GM20431 (cell line): Measurements from ENCODE around the gene PSAPL1.

Experiments used
- in situ Hi-C: fragments of 300-500 bp; cut with MseI, MboI; formaldehyde crosslinking; loops from one replicate; pipeline ENCODE4 v1.15.0; 2020; ENCODE audit warnings: low sequenced_read_pairs; ENCODE audit not compliant: unreplicated experiment

PSAPL1 gene

GRCh38 chr4:7400671-7401298 is 33.9 kb downstream of the PSAPL1 start:
- in situ Hi-C loops: no loop called here

- in situ Hi-C loops: no loop called here
Observed at GRCh38 chr4:7399440-7400234, 35.1 kb downstream of the PSAPL1 start.

- in situ Hi-C loops: no loop called here
Observed at GRCh38 chr4:7398788-7399439, 35.8 kb downstream of the PSAPL1 start.

- in situ Hi-C loops: no loop called here
Observed at GRCh38 chr4:7398104-7398423, 36.7 kb downstream of the PSAPL1 start.

GRCh38 chr4:7397206-7398103 is 37.3 kb downstream of the PSAPL1 start:
- in situ Hi-C loops: no loop called here

GRCh38 chr4:7396186-7396910 is 38.4 kb downstream of the PSAPL1 start:
- in situ Hi-C loops: no loop called here

GRCh38 chr4:7395645-7396044 is 39.1 kb downstream of the PSAPL1 start:
- in situ Hi-C loops: no loop called here

GRCh38 chr4:7394681-7395451 is 39.9 kb downstream of the PSAPL1 start:
- in situ Hi-C loops: no loop called here

- in situ Hi-C loops: no loop called here
Observed at GRCh38 chr4:7393601-7394575, 40.8 kb downstream of the PSAPL1 start.

- in situ Hi-C loops: no loop called here
Observed at GRCh38 chr4:7392438-7393421, 42.0 kb downstream of the PSAPL1 start.

- in situ Hi-C loops: no loop called here
Observed at GRCh38 chr4:7391637-7392437, 42.9 kb downstream of the PSAPL1 start.

- in situ Hi-C loops: no loop called here
Observed at GRCh38 chr4:7390906-7391636, 43.7 kb downstream of the PSAPL1 start.

- in situ Hi-C loops: no loop called here
Observed at GRCh38 chr4:7390336-7390735, 44.4 kb downstream of the PSAPL1 start.

GRCh38 chr4:7389719-7390118 is 45.0 kb downstream of the PSAPL1 start:
- in situ Hi-C loops: no loop called here

GRCh38 chr4:7389101-7389701 is 45.5 kb downstream of the PSAPL1 start:
- in situ Hi-C loops: no loop called here
